M059J (cell line): ENCODE results near the gene ENO4. TPM values are rescaled to one million over a fixed set of nuclear protein-coding genes. Genes with fewer than 3 reads are reported as not detected.

Experiments
- DNase-seq: peaks from one replicate; pipeline ENCODE4 v3.0.0-alpha.2; 2012; ENCODE audit warnings: low read depth
- total RNA-seq: library from RNA; depleted of rRNA; stranded (reverse); fragments of >200 nt; shearing (Covaris generic); gene quantifications from 2 replicates; pipeline ENCODE4 v1.2.3, GENCODE V29; 2014; rRNA removed

The ENO4 gene
- total RNA-seq, result not detected in 2 replicates

GRCh38 chr10:116849248-116850057, at the start of gene ENO4:
TSS of gene ENO4 (plus strand) at chr10:116849499. CDS start at chr10:116849567, 68 bp downstream.
- peak; percentile 85 for DNase-seq

GRCh38 chr10:116800286-116800929, 48.9 kb upstream of the ENO4 start:
- DNase-seq, result no peak

DNA sequence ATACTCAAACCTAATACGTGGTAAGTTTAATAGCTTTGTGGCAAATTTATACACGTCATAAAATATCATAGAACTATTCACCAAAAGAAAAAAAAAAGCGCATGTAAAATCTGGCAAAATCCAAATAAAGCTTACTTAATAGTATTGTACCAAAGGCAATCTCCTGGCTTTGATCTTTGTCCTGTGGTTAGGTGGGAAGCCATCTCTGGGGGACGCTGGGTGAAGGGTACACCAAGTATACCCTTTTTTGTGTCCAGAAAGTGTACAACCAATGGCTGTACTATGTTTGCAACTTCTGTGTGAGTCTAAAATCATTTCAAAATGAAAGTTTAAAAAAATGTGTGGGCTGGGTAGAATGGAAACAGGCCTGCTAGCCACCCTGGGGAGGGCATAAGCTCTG, 47.6 kb upstream of the ENO4 start:
- DNase-seq, result no peak

- DNase-seq, result no peak
These were observed 46.8 kb upstream of the ENO4 start for GRCh38 chr10:116802474-116802873.

- no peak for DNase-seq
These were observed 46.4 kb upstream of the ENO4 start for GRCh38 chr10:116802876-116803275.

GRCh38 chr10:116803451-116804249, 45.6 kb upstream of the ENO4 start:
- no peak for DNase-seq

GRCh38 chr10:116808706-116809105, 40.6 kb upstream of the ENO4 start:
- no peak for DNase-seq

- DNase-seq, result no peak
These were observed 39.7 kb upstream of the ENO4 start for GRCh38 chr10:116809483-116810119.

DNA sequence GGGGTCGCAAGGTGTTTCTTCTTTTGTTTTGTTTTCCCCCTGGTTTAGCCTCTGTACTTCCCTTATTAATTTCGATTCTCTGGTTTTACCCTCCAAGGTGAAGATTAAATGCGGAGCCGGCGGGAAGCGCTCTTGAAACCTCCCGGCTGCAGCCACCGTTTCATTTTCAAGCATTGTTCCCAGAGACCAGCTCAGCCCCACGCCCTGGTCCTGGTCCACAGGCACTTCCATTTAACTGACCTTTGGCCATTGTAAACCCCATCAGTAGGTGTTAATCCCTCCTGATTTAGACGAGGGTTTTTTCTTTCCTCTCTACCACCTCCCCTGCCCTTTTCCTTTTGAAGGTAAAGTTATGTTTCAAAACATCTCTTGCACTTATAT, 39.2 kb upstream of the ENO4 start:
- no peak for DNase-seq

GRCh38 chr10:116810895-116811294, 38.4 kb upstream of the ENO4 start:
- DNase-seq, result no peak

GRCh38 chr10:116811691-116812090, 37.6 kb upstream of the ENO4 start:
- no peak for DNase-seq

DNA sequence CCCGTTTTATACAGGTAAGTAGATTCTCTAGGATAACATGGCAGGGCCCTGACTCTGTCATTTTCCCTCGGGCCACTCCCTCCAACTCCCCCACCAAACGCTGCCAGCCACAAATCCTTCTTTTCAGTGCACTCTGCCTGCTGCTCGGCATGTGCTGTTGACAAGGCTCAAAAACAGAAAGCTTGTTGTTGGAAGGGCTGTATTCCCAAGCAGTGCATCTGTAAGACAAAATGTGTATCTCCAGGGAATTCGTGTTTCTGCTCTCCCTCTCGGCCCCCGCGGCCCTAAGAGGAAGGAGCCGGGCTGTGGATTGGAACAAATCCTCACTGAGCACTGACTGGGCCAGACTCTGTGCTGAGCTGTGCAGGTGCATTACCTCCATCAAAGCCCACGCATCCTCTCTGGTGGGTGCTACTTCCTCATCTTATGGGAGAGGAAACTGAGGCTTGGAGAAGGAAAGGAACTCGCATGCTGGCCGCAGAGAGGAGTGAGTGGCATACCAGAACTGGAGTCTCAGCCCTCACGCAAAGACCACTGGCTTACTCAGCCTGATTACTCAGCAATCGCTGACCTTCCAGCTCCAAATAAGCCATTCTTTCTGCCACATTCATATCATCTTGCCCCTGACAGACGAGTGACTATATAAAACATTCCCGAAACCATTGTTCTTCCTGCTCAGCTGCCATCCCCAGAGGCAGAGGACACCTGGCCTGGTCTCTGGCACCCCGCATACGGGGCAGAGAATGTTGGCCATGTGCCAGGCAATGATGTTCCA, 33.5 kb upstream of the ENO4 start:
- DNase-seq, result peak; percentile 68

DNA sequence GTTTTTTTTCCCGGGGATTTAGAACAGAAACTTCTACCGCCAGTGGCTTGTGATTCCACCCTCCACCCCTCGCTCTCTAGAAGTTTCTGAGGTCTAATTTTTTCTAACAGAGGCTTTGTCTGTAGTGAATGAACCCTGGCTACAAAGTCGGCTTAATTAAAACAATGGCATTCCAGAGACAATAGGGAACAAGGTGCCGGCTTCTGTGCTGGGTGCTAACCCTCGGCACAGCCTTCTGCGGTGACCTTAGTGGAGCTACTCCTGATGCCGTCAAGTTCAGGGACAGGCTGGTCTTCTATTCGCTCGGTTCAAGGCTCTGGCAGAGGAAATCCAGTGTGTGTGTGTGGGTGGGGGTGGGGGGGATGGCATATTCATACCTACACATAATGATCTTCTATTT, 32.1 kb upstream of the ENO4 start:
- DNase-seq, result no peak

GRCh38 chr10:116817780-116818343, 31.4 kb upstream of the ENO4 start:
- DNase-seq, result no peak

DNA sequence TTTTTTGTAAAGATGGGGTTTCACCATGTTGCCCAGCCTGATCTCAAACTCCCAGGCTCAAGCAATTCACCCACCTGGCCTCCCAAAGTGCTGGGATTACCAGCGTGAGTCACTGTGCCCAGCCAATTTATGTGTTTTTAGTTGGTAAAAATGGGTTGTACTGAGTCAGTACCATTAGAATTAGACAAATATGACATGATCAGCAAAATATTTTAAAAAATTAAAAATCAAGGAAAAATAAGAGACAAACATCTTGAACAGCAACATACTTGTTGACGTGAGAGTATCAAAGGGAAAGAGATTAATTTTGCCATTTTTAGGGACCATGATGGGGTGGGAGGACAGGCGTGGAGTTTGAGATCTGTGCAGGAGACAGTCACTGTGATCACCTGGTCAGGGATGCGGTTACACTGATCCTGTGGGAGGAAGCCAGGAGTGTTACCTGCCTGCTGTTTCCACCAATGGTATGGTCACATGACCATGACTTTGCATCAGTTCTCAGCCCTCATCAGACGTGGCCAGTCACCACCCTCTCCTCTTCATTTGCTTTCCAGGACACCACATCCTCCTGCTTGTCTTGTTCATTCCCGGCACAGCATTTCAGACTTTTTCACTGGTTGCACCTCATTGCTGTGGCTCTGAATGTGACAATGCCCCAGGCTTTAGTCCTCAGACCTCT, 29.2 kb upstream of the ENO4 start:
- DNase-seq, result no peak

GRCh38 chr10:116825901-116826300, 23.4 kb upstream of the ENO4 start:
- DNase-seq, result no peak

GRCh38 chr10:116826803-116827202, 22.5 kb upstream of the ENO4 start:
- DNase-seq, result peak; percentile 71

GRCh38 chr10:116827214-116827671, 22.1 kb upstream of the ENO4 start:
- no peak for DNase-seq

GRCh38 chr10:116828116-116828515, 21.2 kb upstream of the ENO4 start:
- no peak for DNase-seq

DNA sequence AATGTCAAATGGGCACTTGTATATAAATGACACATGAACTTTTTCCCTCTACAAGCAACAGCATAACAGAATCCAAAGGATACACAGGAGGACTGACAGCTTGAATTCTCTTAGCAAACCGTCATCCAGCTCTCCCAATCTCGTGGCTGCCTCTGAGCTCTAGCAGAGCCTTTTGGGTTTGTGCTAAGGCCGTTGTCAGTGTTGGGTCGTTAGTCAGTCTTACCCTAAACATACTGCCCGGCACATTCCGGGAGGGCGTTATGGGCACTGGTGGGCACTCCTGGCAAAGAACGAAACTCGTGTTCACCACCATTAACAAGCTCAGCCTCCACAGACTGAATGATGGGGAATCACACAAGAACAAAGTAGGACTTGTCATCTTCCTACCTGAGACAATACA, 19.6 kb upstream of the ENO4 start:
- DNase-seq, result no peak
